Stimulated activated CD8-positive, alpha-beta memory T cell treated with anti-CD3 and anti-CD28 coated beads, Interleukin-4, amount 100 ng/mL, for 24 hours (primary cell): ENCODE results near the gene CHRNG.
"Not testable (repeated sequence)": the region's sequence is repeated elsewhere in the genome, so short reads cannot be mapped to it uniquely, and the experiment has no call there.

ENCODE experiments used
- DNase-seq: peaks from one replicate; pipeline ENCODE4 v3.0.0-alpha.2; 2020; ENCODE audit warnings: low read depth

Gene CHRNG

DNA sequence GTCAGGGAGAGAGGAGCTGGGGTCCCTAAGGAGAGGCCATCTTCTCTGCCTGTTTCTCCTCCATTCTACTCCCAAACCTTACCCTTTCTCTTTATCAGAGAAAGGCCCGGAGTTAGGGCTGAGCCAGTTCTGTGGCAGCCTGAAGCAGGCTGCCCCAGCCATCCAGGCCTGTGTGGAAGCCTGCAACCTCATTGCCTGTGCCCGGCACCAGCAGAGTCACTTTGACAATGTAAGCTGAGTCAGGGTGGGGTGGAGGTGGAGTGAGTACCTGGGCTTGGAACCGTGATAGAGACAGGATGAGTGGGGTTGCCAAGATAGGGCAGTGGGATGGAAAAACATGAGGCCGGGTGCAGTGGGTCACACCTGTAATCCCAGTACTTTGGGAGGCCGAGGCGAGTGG is 5.2 kb downstream of the CHRNG start:
- no peak for DNase-seq

DNA sequence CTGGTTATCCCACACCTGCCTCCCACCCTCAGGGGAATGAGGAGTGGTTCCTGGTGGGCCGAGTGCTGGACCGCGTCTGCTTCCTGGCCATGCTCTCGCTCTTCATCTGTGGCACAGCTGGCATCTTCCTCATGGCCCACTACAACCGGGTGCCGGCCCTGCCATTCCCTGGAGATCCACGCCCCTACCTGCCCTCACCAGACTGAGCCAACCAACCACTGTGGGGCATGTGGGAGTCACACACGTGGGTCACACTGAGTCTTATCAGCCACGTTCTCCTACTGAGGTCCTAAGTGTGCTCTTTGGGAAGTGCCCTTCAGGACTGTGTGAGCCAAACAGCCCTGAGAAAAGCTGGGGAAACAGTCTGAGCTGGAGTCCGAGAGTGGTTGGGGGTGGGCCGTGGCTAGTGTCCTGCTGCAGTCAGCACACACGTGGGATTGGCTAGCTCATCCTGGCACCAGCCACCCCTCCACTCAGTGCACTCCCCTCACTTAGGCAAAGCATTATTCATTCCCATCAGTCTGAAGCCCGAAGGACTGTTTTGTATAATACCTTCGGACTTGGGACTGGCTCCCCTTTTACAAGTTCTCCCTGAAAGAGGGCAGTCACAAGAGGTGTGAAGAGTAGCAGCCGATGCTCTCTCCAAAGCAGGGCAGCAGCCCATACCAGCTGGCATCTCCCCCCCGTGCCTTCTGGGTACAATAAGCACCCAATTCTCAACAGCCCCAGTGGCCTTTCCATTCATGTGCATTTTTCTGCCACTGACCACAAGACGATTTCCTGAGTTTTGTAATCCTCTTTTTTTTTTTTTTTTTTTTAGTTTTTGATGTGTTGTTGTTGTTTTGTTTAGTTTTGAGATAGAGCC is 6.3 kb downstream of the CHRNG start:
- DNase-seq = no peak

DNA sequence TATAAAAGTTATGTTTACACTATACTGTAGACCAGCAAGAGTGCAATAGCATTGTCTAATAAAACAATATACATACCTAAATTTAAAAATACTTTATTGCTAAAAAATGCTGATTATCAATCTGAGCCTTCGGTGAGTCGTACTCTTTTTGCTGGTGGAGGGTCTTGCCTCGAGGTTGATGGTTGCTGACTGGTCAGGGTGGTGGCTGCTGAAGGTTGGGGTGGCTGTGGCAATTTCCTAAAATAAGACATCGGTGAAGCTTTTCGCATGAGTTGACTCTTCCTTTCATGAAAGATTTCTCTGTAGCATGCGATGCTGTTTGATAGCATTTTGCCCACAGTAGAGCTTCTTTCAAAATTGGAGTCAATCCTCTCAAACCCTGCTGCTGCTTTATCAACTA is 8.5 kb downstream of the CHRNG start:
- DNase-seq = no peak

DNA sequence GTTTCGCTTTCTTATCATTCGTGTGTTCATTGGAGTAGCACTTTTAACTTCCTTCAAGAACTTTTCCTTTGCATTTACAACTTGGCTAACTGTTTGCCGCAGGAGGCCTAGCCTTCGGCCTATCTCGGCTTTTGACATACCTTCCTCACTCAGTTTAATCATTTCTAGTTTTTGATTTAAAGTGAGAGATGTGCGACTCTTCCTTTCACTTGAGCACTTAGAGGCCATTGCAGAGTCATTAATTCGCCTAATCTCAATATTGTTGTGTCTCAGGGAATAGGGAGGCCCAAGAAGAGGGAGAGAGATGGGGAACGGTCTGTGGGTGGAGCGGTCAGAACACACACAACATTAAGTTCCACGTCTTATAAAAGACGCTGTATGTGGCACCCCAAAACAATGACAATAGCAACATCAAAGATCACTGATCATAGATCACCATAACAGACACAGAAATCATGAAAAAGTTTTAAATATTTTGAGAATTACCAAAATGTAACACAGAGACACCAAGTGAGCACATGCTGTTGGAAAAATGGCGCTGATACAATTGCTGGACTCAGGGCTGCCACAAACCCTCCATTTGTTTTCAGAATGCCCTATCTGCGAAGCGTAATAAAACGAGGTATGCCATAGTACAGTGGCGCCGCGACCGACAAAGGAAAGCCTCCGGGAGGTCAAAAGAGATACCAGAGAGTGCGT is 10.3 kb downstream of the CHRNG start:
- DNase-seq = no peak

DNA sequence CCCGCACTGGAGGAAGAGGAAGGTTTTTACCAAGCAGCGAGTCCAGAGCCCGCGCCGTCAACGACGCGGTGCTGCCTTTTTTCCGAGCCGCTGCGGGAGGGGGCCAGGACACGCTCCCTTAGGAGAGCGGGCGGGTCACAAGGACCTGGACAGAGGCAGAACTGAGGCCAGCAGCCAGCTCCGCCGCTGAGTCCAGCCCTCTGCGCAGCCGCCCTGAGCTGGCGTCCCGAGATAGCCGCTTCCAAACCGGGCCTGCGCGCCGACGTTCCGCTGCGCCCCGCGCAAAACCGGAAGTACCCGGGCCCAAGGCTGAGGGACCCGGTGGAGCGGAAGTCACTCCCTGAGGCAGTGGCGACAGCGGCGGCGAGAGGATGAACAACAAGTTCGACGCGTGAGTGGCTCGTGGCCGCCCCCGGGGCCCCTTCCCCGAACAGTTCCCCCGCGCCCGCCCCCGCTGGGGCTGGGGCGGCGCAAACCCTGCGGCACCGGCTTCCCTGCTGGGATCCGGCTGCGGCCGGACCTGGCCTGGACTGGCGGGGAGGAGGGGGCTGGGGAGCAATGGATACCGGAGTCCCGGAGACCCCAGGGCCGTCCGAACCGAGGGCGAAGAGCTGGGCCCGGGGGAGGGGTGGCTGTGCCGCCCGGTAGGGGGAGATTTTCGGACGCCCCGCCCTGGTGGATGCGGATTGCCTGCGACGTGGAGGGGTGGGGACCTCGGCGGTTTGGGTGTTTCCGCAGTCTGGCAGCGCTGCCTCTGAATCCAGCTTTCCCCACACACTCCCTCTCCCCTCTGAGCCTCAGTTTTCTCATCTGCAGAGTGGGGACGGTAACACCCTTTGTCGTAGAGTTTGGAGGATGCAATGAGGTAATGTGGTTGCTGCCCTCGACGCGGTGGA is 11.1 kb downstream of the CHRNG start, which contains the start of the genes EIF4E2 and TIGD1:
Gene EIF4E2 (plus strand): TSS at position 336 of the 896 bp plus-strand sequence. CDS start 36 bp downstream, at position 372.
Gene TIGD1 (minus strand): TSS at position 204 of the 896 bp plus-strand sequence. CDS start 675 bp downstream, outside the sequence.
- DNase-seq = peak; percentile 89

- no peak for DNase-seq
Measured at GRCh38 chr2:232551250-232551638, 11.8 kb downstream of the CHRNG start.

GRCh38 chr2:232551776-232552175 is 12.3 kb downstream of the CHRNG start:
- DNase-seq = no peak

DNA sequence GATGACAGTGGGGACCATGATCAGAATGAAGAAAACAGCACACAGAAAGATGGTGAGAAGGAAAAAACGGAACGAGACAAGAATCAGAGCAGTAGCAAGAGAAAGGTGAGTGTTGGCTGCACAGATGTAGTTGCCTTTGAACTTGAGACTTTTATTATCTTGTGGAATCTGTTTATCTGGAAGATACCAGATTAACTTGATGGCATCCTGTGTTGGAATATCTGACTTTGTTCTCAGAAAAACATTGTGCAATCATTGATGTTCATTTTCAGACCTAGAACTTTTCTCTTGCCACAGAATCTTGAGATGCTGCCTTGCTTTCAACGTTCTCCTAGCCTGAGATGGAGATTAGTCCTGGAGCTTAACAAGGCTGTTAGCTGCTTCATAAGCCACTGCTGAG is 16.9 kb downstream of the CHRNG start:
- DNase-seq = no peak

DNA sequence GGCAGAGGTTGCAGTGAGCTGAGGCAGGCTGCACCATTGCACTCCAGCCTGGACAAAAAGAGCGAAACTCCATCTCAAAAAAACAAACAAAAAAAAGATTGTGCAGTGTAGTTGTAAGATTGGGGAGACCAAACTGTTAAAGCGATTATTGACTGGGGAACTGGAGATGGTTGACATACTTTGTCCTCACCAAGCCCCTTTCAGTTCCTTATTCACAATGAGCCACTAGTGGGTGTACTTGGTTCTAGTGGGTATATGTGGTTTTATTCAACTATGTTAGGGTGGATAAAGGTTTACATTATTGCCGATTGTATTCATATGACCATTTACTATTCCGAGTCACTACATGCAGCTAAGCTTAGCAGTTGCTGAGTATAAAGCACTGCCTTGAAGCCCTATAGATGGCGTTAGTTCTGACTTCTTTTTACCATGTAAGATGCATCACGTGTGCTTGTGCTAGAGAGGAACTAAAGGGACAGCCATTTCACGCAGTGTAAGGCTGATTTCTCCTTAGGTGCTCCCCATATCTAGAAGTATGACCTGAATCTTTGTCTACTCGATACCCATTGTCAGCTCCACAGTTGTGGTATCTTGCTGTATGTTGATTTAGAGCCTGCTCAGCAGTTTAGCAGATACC is 23.1 kb downstream of the CHRNG start:
- no peak for DNase-seq

DNA sequence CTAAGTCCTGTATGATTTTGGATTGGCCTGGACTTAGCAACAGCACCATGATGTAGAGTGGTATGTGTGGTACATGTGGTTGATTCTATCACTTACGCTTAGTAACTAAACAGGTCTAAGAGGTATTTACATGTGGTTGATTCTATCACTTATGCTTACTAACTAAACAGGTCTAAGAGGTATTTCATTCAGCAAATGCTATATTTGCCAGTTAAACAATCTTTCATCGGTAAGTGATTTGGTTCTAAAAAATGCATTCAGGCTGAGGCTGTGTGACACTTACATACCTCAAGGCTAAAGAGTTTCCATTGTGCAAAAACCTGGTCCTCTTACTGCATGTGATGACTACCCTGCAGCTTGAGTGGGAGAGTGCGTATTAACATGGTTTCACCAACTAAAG is 24.1 kb downstream of the CHRNG start:
- no peak for DNase-seq

DNA sequence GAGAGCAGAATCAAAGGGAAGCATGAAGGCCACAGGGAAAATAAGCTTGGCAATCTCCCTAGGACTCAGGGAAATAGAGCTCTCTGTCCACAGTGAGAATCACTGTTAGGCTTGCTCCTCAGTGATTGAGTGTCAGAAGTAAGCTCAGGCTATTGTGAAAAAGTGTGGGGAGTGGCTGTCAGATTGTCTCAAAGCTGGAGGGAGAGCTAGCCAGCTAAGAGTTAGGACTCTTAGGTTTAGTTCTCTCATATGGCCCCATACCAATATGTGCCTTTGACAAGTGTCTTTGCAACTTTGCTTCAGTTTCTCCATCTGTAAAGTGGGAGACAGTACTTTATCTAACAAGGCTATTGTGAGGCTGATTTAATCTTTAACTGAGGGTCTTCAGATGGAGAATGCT is 28.2 kb downstream of the CHRNG start:
- no peak for DNase-seq

GRCh38 chr2:232568161-232568560 is 28.7 kb downstream of the CHRNG start:
- DNase-seq = no peak

- no peak for DNase-seq
Measured at GRCh38 chr2:232569541-232569940, 30.0 kb downstream of the CHRNG start.

DNA sequence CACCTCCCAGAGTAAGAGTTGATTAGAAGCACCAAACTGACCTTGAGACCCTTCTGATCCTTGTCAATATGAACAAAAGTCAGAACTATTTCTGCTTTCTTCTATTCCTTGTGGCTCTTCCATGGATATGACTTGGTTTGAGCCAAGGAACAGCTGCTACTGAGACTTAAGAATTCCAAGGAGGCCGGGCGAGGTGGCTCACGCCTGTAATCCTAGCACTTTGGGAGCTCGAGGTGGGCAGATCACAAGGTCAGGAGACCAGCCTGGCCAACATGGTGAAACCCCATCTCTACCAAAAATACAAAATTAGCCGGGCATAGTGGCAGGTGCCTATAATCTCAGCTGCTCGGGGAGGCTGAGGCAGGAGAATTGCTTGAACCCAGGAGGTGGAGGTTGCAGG is 31.0 kb downstream of the CHRNG start:
- DNase-seq = not testable (repeated sequence)

GRCh38 chr2:232571026-232571474 is 31.6 kb downstream of the CHRNG start:
- no peak for DNase-seq

GRCh38 chr2:232573042-232573441 is 33.5 kb downstream of the CHRNG start:
- DNase-seq = no peak

- DNase-seq = no peak
Measured at GRCh38 chr2:232573771-232574435, 34.4 kb downstream of the CHRNG start.

- no peak for DNase-seq
Measured at GRCh38 chr2:232574674-232575403, 35.3 kb downstream of the CHRNG start.

- DNase-seq = no peak
Measured at GRCh38 chr2:232575404-232575746, 35.9 kb downstream of the CHRNG start.

DNA sequence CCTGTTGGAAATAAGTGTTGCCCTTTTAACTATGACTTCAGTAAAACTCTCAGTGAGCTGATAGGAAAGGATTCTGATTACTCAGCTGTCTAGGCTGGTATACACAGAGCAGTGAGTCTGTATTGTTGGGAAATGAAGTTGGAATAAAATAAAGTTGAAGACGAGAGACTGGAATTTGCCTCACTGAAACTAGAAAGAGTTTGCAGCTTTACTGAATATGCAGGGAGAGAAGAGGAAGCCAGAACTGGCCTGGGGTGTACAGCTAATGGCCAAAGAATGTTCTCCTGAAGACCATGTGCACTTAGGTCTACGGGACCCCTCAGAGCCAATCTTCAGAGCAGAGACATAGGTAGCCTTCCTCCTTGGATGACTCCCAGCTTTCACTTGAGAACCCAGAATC is 37.5 kb downstream of the CHRNG start:
- no peak for DNase-seq
